ENCODE results near the gene TTC34.
"Not testable (repeated sequence)": the region's sequence is repeated elsewhere in the genome, so short reads cannot be mapped to it uniquely, and the experiment has no call there.

DNA sequence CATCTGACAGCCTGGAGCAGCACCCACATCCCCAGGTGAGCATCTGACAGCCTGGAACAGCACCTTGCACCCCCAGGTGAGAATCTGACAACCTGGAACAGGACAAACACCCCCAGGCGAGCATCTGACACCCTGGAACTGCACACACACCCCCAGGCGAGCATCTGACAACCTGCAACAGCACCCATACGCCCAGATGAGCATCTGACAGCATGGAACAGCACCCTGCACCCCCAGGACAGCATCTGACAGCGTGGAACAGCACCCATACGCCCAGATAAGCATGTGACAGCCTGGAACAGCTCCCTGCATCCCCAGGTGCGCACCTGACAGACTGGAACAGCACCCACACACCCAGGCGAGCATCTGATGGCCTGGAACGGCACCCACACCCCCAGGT is 49.0 kb downstream of the TTC34 start:
- not testable (repeated sequence) for TF ChIP-seq CTCF (conservative IDR thresholded peaks at IDR 0.05); EZH2 (IDR thresholded peaks at IDR 0.05; ENCODE audit: low read depth)

Measured in PC-9 (cell line).